GM04503 (cell line): Measurements from ENCODE around the gene ZNHIT2.

Experiments
- DNase-seq: peaks from one replicate; pipeline ENCODE4 v3.0.0-alpha.2; 2012; ENCODE audit warnings: low read depth

Gene ZNHIT2

DNA sequence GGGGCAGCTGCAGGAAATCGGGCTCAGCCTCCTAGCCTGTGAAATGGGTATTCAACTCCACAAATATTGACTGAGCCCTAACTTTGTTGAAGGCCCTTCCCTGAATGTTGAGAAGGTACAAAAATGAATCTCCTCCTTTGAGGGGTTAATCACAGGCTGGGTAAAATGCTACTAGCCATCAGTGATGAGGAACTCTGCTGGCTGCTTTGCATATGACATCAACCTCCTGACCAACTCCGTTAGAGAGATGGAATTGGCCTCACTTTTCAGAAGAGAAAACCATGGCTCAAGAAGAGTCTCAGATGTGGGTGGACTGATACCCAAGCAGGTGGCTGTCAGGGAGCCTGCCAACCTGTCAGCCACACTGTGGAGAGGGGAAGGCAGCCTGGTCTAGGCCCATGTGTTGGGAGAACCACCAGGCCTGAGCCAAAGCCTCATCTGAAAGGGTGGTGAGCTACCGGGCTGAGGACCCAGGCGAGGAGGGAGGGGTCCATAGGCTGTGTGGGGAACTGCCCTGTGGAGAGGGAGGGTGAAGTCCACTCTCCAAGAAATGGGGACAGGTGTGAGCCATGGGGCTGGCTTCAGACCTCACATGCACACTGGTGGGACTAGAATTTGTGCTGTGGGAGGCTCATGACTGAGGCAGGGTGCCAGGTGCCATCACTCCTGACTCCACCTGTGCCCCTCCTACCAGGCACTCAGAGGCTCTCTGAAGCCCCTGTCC, 45.4 kb downstream of the ZNHIT2 start:
- DNase-seq, result no peak

- DNase-seq, result no peak
Observed at GRCh38 chr11:65069217-65069616, 48.3 kb downstream of the ZNHIT2 start.

GRCh38 chr11:65067446-65067845, 50.1 kb downstream of the ZNHIT2 start:
- DNase-seq, result no peak

DNA sequence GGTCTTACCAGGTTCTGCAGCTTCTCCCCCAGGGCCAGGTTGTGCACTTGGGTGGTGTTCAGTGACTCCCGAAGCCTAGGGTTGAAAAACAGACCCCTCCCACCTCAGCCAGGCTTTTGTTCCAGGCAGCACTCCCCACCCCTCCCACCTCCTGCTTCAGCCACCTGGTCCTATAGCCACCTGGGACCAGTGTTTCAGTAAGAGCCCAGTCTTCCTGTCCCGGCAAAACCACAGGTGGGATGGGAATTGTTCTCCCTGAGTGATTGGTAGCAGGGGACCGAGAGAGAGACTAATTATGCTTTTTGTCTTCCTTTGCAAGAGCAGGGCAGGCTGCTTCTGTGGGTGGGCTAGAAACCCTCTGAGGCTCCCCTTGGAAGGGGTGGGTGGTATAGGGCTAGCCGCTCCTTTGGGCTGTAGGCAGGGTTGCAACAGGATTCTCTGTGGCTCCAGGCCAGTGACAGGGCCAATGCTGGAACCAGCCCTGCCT, 50.7 kb downstream of the ZNHIT2 start:
- DNase-seq, result no peak
